ENCODE results near the gene ABI1. TPM values are rescaled to one million over a fixed set of nuclear protein-coding genes. Genes with fewer than 3 reads are reported as not detected.

Gene ABI1
- total and polyA plus RNA-seq, 2 of the 4 experiments (the other 2 are of a cell fraction), result 49.6 to 71.3 TPM

DNA sequence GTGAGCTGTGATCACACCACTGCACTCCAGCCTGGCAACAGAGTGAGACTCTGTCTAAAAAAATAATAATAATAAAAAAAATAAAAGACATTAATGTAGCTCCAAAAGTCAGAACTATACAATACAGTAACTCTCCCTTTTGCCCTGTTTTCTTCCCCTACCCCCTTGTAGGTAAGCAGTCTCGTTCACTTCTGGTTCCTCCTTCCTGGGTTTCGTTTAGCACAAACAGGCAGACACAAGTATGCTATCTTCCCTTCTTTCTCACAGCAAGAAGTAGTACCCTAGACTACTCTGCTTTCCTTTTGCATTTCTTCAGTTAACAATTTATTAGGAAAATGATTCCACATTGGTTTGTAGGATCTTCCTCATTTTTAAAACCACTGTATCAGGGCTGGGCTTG lies 130.2 kb downstream of the ABI1 start:
- dilution Hi-C loops (cut with HindIII; ENCODE audit: low sequenced_read_pairs, unreplicated experiment), result no loop called here
- no TSS peak for BruUV-seq (replicated peaks)
- H3K79me1 ChIP-seq (ENCODE audit: low read depth in 1 of 2, low read length in 2 of 2), result no peaks in the 10 kb centered on the region
- no peak overlapping the region for H3K23ac ChIP-seq (ENCODE audit: low read depth, low read length)
- H3K14ac ChIP-seq (replicated peaks; ENCODE audit: low read depth, low read length), result no peak overlapping the region
- no peak overlapping the region for H2BK120ac ChIP-seq (ENCODE audit: low read depth, low read length)
- H4K8ac ChIP-seq (ENCODE audit: low read depth in 2 of 2, low read length in 2 of 2), result no peak overlapping the region
- H3K4ac ChIP-seq (ENCODE audit: low read depth, low read length), result no peak overlapping the region
- DNase-seq, result no peak
- ATAC-seq (ENCODE audit: low read depth), result no peak
- in situ Hi-C loops (cut with MboI; ENCODE audit: low sequenced_read_pairs), result loop anchor here (5.0 kb wide), 1 partner anchor 147 kb away; no protein-coding TSS in a partner anchor
- no peak overlapping the region for H3K18ac ChIP-seq (ENCODE audit: low read depth, low read length)
- TF ChIP-seq, protein P1, sequence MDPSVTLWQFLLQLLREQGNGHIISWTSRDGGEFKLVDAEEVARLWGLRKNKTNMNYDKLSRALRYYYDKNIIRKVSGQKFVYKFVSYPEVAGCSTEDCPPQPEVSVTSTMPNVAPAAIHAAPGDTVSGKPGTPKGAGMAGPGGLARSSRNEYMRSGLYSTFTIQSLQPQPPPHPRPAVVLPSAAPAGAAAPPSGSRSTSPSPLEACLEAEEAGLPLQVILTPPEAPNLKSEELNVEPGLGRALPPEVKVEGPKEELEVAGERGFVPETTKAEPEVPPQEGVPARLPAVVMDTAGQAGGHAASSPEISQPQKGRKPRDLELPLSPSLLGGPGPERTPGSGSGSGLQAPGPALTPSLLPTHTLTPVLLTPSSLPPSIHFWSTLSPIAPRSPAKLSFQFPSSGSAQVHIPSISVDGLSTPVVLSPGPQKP (IDR thresholded peaks at IDR 0.05; ENCODE audit: borderline replicate concordance, low read depth, low read length), result no peak
- TF ChIP-seq CEBPB (IDR thresholded peaks at IDR 0.05; ENCODE audit: low read depth, low read length), result no peak
- no peaks in the 10 kb centered on the region; the same call in 1 of the 2 replicates for H3K9me1 ChIP-seq (ENCODE audit: insufficient read depth, low read length)
- H2AK5ac ChIP-seq (ENCODE audit: low read depth, low read length), result no peak overlapping the region
- no peak overlapping the region for H3K27ac ChIP-seq (ENCODE audit: insufficient read depth, low read length)
- H2BK20ac ChIP-seq (ENCODE audit: low read depth, low read length), result no peak overlapping the region
- H3K36me3 ChIP-seq (ENCODE audit: control insufficient read depth, insufficient read depth, low read length), result peaks cover 21% of the 10 kb centered on the region
- H4K20me1 ChIP-seq (ENCODE audit: insufficient read depth, low read length), result no peaks in the 10 kb centered on the region; the same call in 1 of the 2 replicates
- H2BK5ac ChIP-seq (ENCODE audit: low read depth, low read length, poor library complexity, severe bottlenecking), result no peak overlapping the region
- no peaks in the 10 kb centered on the region for H3K27me3 ChIP-seq (ENCODE audit: control insufficient read depth, insufficient read depth, low read length)
- H3K56ac ChIP-seq (ENCODE audit: extremely low read depth, insufficient read depth, low read length), result no peak overlapping the region
- no peak overlapping the region for H2BK15ac ChIP-seq (ENCODE audit: low read depth, low read length)
- H3K4me2 ChIP-seq (ENCODE audit: low read depth, low read length), result no peak overlapping the region
- H3K9me3 ChIP-seq (ENCODE audit: control insufficient read depth, insufficient read depth, low read length), result no peaks in the 10 kb centered on the region
- H4K5ac ChIP-seq (ENCODE audit: low read depth, low read length), result no peak overlapping the region
- H2AFZ ChIP-seq (replicated peaks; ENCODE audit: low read length, poor library complexity), result no peak overlapping the region
- H3K4me1 ChIP-seq (ENCODE audit: control insufficient read depth, insufficient read depth, low read length), result no peaks in the 10 kb centered on the region
- no peak overlapping the region for H2AK9ac ChIP-seq (replicated peaks; ENCODE audit: low read depth, low read length, poor library complexity)
- H3K4me3 ChIP-seq (ENCODE audit: insufficient read depth, low read depth, low read length), result no peak overlapping the region
- CTCF ChIA-PET, result interaction anchor here (1.0 kb wide), 1 partner anchor 45 kb away, joined by 3 read pairs; no protein-coding TSS in a partner anchor
- no peak overlapping the region for H4K91ac ChIP-seq (ENCODE audit: insufficient read depth, low read depth, low read length)
- no CpG with 5 or more reads among the region's 2 CpGs for WGBS, 2 experiments (ENCODE audit: extremely low coverage in 2 of 2, insufficient read length in 1 of 2)
- POLR2A ChIA-PET (ENCODE audit: unreplicated experiment), result interaction anchor here (0.6 kb wide), 1 partner anchor 51 kb away, joined by 3 read pairs; no protein-coding TSS in a partner anchor
- intact Hi-C loops (cut with micrococcal nuclease), result no loop called here
- no peak overlapping the region for H3K9ac ChIP-seq (ENCODE audit: low read depth, low read length)
